ENCODE results near the gene AXDND1.

The AXDND1 gene

GRCh38 chr1:179337942-179338560 lies 27.7 kb upstream of the AXDND1 start:
- no peak overlapping the region for H3K27ac ChIP-seq (ENCODE audit: low read length)
- no peaks in the 10 kb centered on the region for H4K20me1 ChIP-seq (ENCODE audit: insufficient read depth, low read length)
- no peak overlapping the region for H3K9ac ChIP-seq (ENCODE audit: low read length)
- TF ChIP-seq EZH2phosphoT487 (IDR thresholded peaks at IDR 0.05; ENCODE audit: low read depth): no peak
- no peak for TF ChIP-seq CTCF (IDR thresholded peaks at IDR 0.05; ENCODE audit: low read depth, low read length)
- H3K4me2 ChIP-seq (ENCODE audit: low read length): no peak overlapping the region
- no peaks in the 10 kb centered on the region for H3K79me2 ChIP-seq (ENCODE audit: low read length)
- H2AFZ ChIP-seq (ENCODE audit: low read depth, low read length): no peak overlapping the region
- no peak overlapping the region for H3K4me3 ChIP-seq (ENCODE audit: low read length)
- no peaks in the 10 kb centered on the region for H3K27me3 ChIP-seq (ENCODE audit: low read depth, low read length)
- no peaks in the 10 kb centered on the region for H3K9me3 ChIP-seq (ENCODE audit: insufficient read depth, low read length)
- peaks cover 11% of the 10 kb centered on the region for H3K4me1 ChIP-seq (ENCODE audit: low read length)
- H3K36me3 ChIP-seq (replicated peaks; ENCODE audit: low read depth, low read length): peaks cover 8% of the 10 kb centered on the region

- H3K27me3 ChIP-seq (ENCODE audit: low read depth, low read length): no peaks in the 10 kb centered on the region
- H4K20me1 ChIP-seq (ENCODE audit: insufficient read depth, low read length): no peaks in the 10 kb centered on the region
- H3K9me3 ChIP-seq (ENCODE audit: insufficient read depth, low read length): no peaks in the 10 kb centered on the region
- no peak overlapping the region for H3K9ac ChIP-seq (ENCODE audit: low read length)
- peaks cover 6% of the 10 kb centered on the region for H3K36me3 ChIP-seq (replicated peaks; ENCODE audit: low read depth, low read length)
- H3K4me1 ChIP-seq (ENCODE audit: low read length): peaks cover 11% of the 10 kb centered on the region
- H3K79me2 ChIP-seq (ENCODE audit: low read length): no peaks in the 10 kb centered on the region
- no peak overlapping the region for H3K4me3 ChIP-seq (ENCODE audit: low read length)
- TF ChIP-seq EZH2phosphoT487 (IDR thresholded peaks at IDR 0.05; ENCODE audit: low read depth) (no peak), CTCF (IDR thresholded peaks at IDR 0.05; ENCODE audit: low read depth, low read length) (no peak)
- H2AFZ ChIP-seq (ENCODE audit: low read depth, low read length): no peak overlapping the region
- H3K4me2 ChIP-seq (ENCODE audit: low read length): no peak overlapping the region
- no peak overlapping the region for H3K27ac ChIP-seq (ENCODE audit: low read length)
These were observed 24.9 kb upstream of the AXDND1 start for GRCh38 chr1:179340918-179341317.

- peaks cover 11% of the 10 kb centered on the region for H3K4me1 ChIP-seq (ENCODE audit: low read length)
- no peak overlapping the region for H3K4me3 ChIP-seq (ENCODE audit: low read length)
- H3K9me3 ChIP-seq (ENCODE audit: insufficient read depth, low read length): no peaks in the 10 kb centered on the region
- H3K27me3 ChIP-seq (ENCODE audit: low read depth, low read length): no peaks in the 10 kb centered on the region
- no peak overlapping the region for H3K9ac ChIP-seq (ENCODE audit: low read length)
- H3K36me3 ChIP-seq (replicated peaks; ENCODE audit: low read depth, low read length): peaks cover 8% of the 10 kb centered on the region
- H4K20me1 ChIP-seq (ENCODE audit: insufficient read depth, low read length): no peaks in the 10 kb centered on the region
- TF ChIP-seq CTCF (IDR thresholded peaks at IDR 0.05; ENCODE audit: low read depth, low read length) (no peak), EZH2phosphoT487 (IDR thresholded peaks at IDR 0.05; ENCODE audit: low read depth) (no peak)
- no peak overlapping the region for H2AFZ ChIP-seq (ENCODE audit: low read depth, low read length)
- no peak overlapping the region for H3K27ac ChIP-seq (ENCODE audit: low read length)
- no peaks in the 10 kb centered on the region for H3K79me2 ChIP-seq (ENCODE audit: low read length)
- no peak overlapping the region for H3K4me2 ChIP-seq (ENCODE audit: low read length)
These were observed 23.7 kb upstream of the AXDND1 start for GRCh38 chr1:179341943-179342547.

- no peaks in the 10 kb centered on the region for H3K27me3 ChIP-seq (ENCODE audit: low read depth, low read length)
- H3K27ac ChIP-seq (ENCODE audit: low read length): no peak overlapping the region
- H4K20me1 ChIP-seq (ENCODE audit: insufficient read depth, low read length): no peaks in the 10 kb centered on the region
- TF ChIP-seq EZH2phosphoT487 (IDR thresholded peaks at IDR 0.05; ENCODE audit: low read depth) (no peak), CTCF (IDR thresholded peaks at IDR 0.05; ENCODE audit: low read depth, low read length) (no peak)
- no peaks in the 10 kb centered on the region for H3K79me2 ChIP-seq (ENCODE audit: low read length)
- peaks cover 11% of the 10 kb centered on the region for H3K4me1 ChIP-seq (ENCODE audit: low read length)
- peaks cover 8% of the 10 kb centered on the region for H3K36me3 ChIP-seq (replicated peaks; ENCODE audit: low read depth, low read length)
- no peak overlapping the region for H2AFZ ChIP-seq (ENCODE audit: low read depth, low read length)
- no peak overlapping the region for H3K4me2 ChIP-seq (ENCODE audit: low read length)
- no peak overlapping the region for H3K4me3 ChIP-seq (ENCODE audit: low read length)
- H3K9me3 ChIP-seq (ENCODE audit: insufficient read depth, low read length): no peaks in the 10 kb centered on the region
- no peak overlapping the region for H3K9ac ChIP-seq (ENCODE audit: low read length)
These were observed 22.9 kb upstream of the AXDND1 start for GRCh38 chr1:179342740-179343404.

All from OCI-LY3 (cell line).